ENCODE data around the gene MATN4.

DNA sequence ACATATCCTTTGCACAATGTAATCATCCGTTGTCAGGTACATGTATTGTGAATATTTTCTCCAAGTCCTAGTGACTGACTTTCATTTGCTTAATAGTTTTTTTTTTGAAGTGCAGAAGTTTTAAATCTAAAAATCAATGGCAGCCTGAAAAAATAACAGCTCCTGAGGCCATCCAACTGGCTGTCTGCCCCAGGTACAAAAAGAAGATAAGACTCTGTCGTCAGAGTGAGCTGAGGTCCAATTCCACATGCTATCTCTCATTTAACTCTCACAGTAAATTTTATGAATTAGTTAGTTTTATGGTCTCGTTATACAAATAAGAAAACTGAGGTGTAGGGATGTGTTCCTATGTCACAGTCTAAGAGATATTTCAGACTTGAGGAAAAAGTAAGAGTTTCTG lies 32.8 kb downstream of the MATN4 start:
- TF ChIP-seq, protein P1, sequence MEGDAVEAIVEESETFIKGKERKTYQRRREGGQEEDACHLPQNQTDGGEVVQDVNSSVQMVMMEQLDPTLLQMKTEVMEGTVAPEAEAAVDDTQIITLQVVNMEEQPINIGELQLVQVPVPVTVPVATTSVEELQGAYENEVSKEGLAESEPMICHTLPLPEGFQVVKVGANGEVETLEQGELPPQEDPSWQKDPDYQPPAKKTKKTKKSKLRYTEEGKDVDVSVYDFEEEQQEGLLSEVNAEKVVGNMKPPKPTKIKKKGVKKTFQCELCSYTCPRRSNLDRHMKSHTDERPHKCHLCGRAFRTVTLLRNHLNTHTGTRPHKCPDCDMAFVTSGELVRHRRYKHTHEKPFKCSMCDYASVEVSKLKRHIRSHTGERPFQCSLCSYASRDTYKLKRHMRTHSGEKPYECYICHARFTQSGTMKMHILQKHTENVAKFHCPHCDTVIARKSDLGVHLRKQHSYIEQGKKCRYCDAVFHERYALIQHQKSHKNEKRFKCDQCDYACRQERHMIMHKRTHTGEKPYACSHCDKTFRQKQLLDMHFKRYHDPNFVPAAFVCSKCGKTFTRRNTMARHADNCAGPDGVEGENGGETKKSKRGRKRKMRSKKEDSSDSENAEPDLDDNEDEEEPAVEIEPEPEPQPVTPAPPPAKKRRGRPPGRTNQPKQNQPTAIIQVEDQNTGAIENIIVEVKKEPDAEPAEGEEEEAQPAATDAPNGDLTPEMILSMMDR (IDR thresholded peaks at IDR 0.05) = no peak
- TF ChIP-seq POLR2A (IDR thresholded peaks at IDR 0.05) = no peak
